Psoas muscle (tissue), 8 donors: ENCODE data around the gene RACK1. TPM values are rescaled to one million over a fixed set of nuclear protein-coding genes. Genes with fewer than 3 reads are reported as not detected.

ENCODE experiments used
- ATAC-seq, 4 donors: fragments of 200-7000 bp; cut with Tn5 transposase; one replicate each; pipeline ENCODE4 v1.9.1; 2020; ENCODE audit warnings: moderate library complexity in 3 of 4, mild to moderate bottlenecking in 2 of 4
- DNase-seq, 2 donors: peaks; one replicate each; pipeline ENCODE4 v3.0.0-alpha.2; 2020
- H3K27ac ChIP-seq: fragments of 200-600 bp; one replicate; pipeline ENCODE4 v1.8.0; 2022
- H3K27me3 ChIP-seq, 3 donors: fragments of 200-600 bp in 1 of 3; one replicate each; pipeline versions ENCODE4 v1.6.1 to v1.8.0; 2013 to 2022; ENCODE audit warnings: low read length in 2 of 3, mild to moderate bottlenecking in 2 of 3, moderate library complexity in 1 of 3; ENCODE audit not compliant: insufficient read depth in 3 of 3
- H3K36me3 ChIP-seq, 2 donors: fragments of 200-600 bp in 1 of 2; one replicate each; pipeline versions ENCODE4 v1.6.1 to v1.8.0; 2013 to 2022; ENCODE audit warnings: low read depth in 1 of 2, mild to moderate bottlenecking in 1 of 2, moderate library complexity in 1 of 2; ENCODE audit not compliant: insufficient read depth in 1 of 2
- H3K4me1 ChIP-seq: fragments of 200-600 bp; one replicate; pipeline ENCODE4 v1.8.0; 2022
- H3K4me3 ChIP-seq: fragments of 200-600 bp; one replicate; pipeline ENCODE4 v1.8.0; 2022; ENCODE audit warnings: mild to moderate bottlenecking
- H3K9me3 ChIP-seq: fragments of 200-600 bp; one replicate; pipeline ENCODE4 v1.8.0; 2022
- WGBS, 3 donors: extraction: QIAGEN DNeasy Blood & Tissue Kit; methylation state at CpG; one replicate each; pipeline versions ENCODE4 v1.1.6 to v1.1.7; 2013; 5-methylcytosine and 5-hydroxymethylcytosine counted together
- intact Hi-C, 2 donors: fragments of 100-400 bp; cut with DNase I; formaldehyde crosslinking; loops; one replicate each; pipeline versions ENCODE4 v1.11.0 to v1.14.2; 2022
- polyA plus RNA-seq, 3 donors: library from polyadenylated mRNA; stranded (reverse); fragments of 200-250 nt; gene quantifications; one replicate each; pipeline ENCODE4 v1.2.3, GENCODE V29; 2013
- total RNA-seq, 4 donors: library from RNA; stranded (reverse); fragmentation: NEBNext Ultra II Directional in 2 of 4; extraction: Animal tissue kit (Norgen Biotek cat#: 25700) in 2 of 4; gene quantifications; one replicate each; pipeline versions ENCODE4 v1.2.1 to v1.2.4, GENCODE V29; 2021 to 2023
- TF ChIP-seq, protein P1 (sequence below): fragments of 200-600 bp; IDR thresholded peaks from one replicate; pipeline ENCODE4 v1.8.0; 2022; ENCODE audit warnings: antibody characterized with exemption
- donor health status: healthy with polysubstance abuse.
- donor health status: DM: no; HTN: no; CAD: no; lungs with moderate emphysema.
- donor health status: Bipolar disorder and iron deficiency.
- donor health status: healthy.
- donor health status: DM: yes; HTN: yes; CAD: no.
- donor health status: DM: no; HTN: no; CAD: no.
- donor health status: DM: no; HTN: no; CAD: no.
- donor health status: DM: yes; HTN: yes; CAD: no.

RACK1 gene
- total and polyA plus RNA-seq, 7 donors, result 832 to 3,660 (median 1,110) TPM

- DNase-seq, result no peak
- no peak overlapping the region for H3K27ac ChIP-seq
- TF ChIP-seq, protein P1, sequence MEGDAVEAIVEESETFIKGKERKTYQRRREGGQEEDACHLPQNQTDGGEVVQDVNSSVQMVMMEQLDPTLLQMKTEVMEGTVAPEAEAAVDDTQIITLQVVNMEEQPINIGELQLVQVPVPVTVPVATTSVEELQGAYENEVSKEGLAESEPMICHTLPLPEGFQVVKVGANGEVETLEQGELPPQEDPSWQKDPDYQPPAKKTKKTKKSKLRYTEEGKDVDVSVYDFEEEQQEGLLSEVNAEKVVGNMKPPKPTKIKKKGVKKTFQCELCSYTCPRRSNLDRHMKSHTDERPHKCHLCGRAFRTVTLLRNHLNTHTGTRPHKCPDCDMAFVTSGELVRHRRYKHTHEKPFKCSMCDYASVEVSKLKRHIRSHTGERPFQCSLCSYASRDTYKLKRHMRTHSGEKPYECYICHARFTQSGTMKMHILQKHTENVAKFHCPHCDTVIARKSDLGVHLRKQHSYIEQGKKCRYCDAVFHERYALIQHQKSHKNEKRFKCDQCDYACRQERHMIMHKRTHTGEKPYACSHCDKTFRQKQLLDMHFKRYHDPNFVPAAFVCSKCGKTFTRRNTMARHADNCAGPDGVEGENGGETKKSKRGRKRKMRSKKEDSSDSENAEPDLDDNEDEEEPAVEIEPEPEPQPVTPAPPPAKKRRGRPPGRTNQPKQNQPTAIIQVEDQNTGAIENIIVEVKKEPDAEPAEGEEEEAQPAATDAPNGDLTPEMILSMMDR, result no peak
- no peaks in the 10 kb centered on the region for H3K4me1 ChIP-seq
- intact Hi-C loops, result no loop called here
- WGBS, 3 donors, result 87 to 90% (median 89%) methylated on average over 23 to 24 of the region's 24 CpGs
- H3K4me3 ChIP-seq, result no peak overlapping the region
- peaks cover 10 to 97% of the 10 kb centered on the region in 2 donors for H3K36me3 ChIP-seq
- peak; percentile 17 to 24 (median 19) for ATAC-seq
- H3K9me3 ChIP-seq, result no peaks in the 10 kb centered on the region
- H3K27me3 ChIP-seq, result no peaks in the 10 kb centered on the region
Observed at GRCh38 chr5:181233801-181234454, 9.8 kb downstream of the RACK1 start.

GRCh38 chr5:181233088-181233800, 10.5 kb downstream of the RACK1 start:
- H3K9me3 ChIP-seq, result no peaks in the 10 kb centered on the region

GRCh38 chr5:181232593-181232992, 11.1 kb downstream of the RACK1 start:
- no peak for DNase-seq
- TF ChIP-seq, protein P1, result no peak
- WGBS, 3 donors, result 54 to 70% (median 56%) methylated on average over 18 of the region's 18 CpGs
- Histone ChIP-seq H3K4me1 (no peaks in the 10 kb centered on the region), H3K9me3 (no peaks in the 10 kb centered on the region), H3K27ac (no peak overlapping the region), H3K4me3 (no peak overlapping the region), H3K27me3 (no peaks in the 10 kb centered on the region), H3K36me3 (peaks cover 9 to 88% of the 10 kb centered on the region in 2 donors)
- ATAC-seq, result peak in 3 of 4 donors; percentile 10 to 21 (median 14)
- intact Hi-C loops, result no loop called here

More at GRCh38 chr5:181233088-181233800, 10.5 kb downstream of the RACK1 start:
- H3K36me3 ChIP-seq, result peaks cover 9 to 90% of the 10 kb centered on the region in 2 donors
- ATAC-seq (peak in 2 of 4 donors; percentile 3 to 16), DNase-seq (no peak)
- TF ChIP-seq, protein P1, result no peak
- no peak overlapping the region for H3K4me3 ChIP-seq
- H3K27ac ChIP-seq, result no peak overlapping the region
- no peaks in the 10 kb centered on the region for H3K27me3 ChIP-seq
- intact Hi-C loops, result no loop called here
- 74 to 79% (median 76%) methylated on average over 16 of the region's 16 CpGs for WGBS, 3 donors
- H3K4me1 ChIP-seq, result no peaks in the 10 kb centered on the region

GRCh38 chr5:181231432-181231831, 12.3 kb downstream of the RACK1 start:
- no peak for DNase-seq
- ATAC-seq, result no peak
- no peaks in the 10 kb centered on the region for H3K4me1 ChIP-seq
- H3K27me3 ChIP-seq, result no peaks in the 10 kb centered on the region
- H3K9me3 ChIP-seq, result no peaks in the 10 kb centered on the region
- WGBS, 3 donors, result 78 to 85% (median 84%) methylated on average over 7 of the region's 7 CpGs
- no peak overlapping the region for H3K27ac ChIP-seq
- H3K4me3 ChIP-seq, result no peak overlapping the region
- TF ChIP-seq, protein P1, result no peak
- intact Hi-C loops, result no loop called here
- H3K36me3 ChIP-seq, result peaks cover 4 to 88% of the 10 kb centered on the region in 2 donors
